ENCODE measurements around the gene SEPTIN12.

SEPTIN12 gene

GRCh38 chr16:4792951-4793513 lies 4.9 kb upstream of the SEPTIN12 start:
- Histone ChIP-seq H3K27ac (ENCODE audit: low read length) (no peak overlapping the region), H3K36me3 (replicated peaks; ENCODE audit: insufficient read depth, low read length) (no peaks in the 10 kb centered on the region), H3F3A (ENCODE audit: insufficient read depth, low read length) (no peaks in the 10 kb centered on the region), H3K4me1 (ENCODE audit: low read length) (no peaks in the 10 kb centered on the region), H3K79me2 (ENCODE audit: low read length) (no peaks in the 10 kb centered on the region), H3K4me3 (ENCODE audit: low read length) (no peak overlapping the region), H4K20me1 (ENCODE audit: insufficient read depth, low read length) (no peaks in the 10 kb centered on the region), H3K9ac (ENCODE audit: low read length) (no peak overlapping the region), H2AFZ (ENCODE audit: low read length) (no peak overlapping the region), H3K4me2 (ENCODE audit: low read depth, low read length) (no peak overlapping the region), H3K9me2 (replicated peaks; ENCODE audit: insufficient read depth, low read length) (no peaks in the 10 kb centered on the region), H3K27me3 (replicated peaks; ENCODE audit: insufficient read depth, low read length) (no peaks in the 10 kb centered on the region), H3K9me3 (replicated peaks; ENCODE audit: insufficient read depth, low read length) (no peaks in the 10 kb centered on the region)
- DNase-seq = no peak
- TF ChIP-seq CTCF (IDR thresholded peaks at IDR 0.05; ENCODE audit: low read length) = no peak
- no peak for TF ChIP-seq EZH2phosphoT487 (IDR thresholded peaks at IDR 0.05; ENCODE audit: low read length)
- TF ChIP-seq EZH2 (optimal IDR thresholded peaks at IDR 0.05; ENCODE audit: low read depth, low read length) = no peak

- H4K20me1 ChIP-seq (ENCODE audit: insufficient read depth, low read length) = no peaks in the 10 kb centered on the region
- H3K9ac ChIP-seq (ENCODE audit: low read length) = no peak overlapping the region
- H3K4me2 ChIP-seq (ENCODE audit: low read depth, low read length) = no peak overlapping the region
- H3K79me2 ChIP-seq (ENCODE audit: low read length) = no peaks in the 10 kb centered on the region
- no peaks in the 10 kb centered on the region for H3K36me3 ChIP-seq (replicated peaks; ENCODE audit: insufficient read depth, low read length)
- no peaks in the 10 kb centered on the region for H3K9me2 ChIP-seq (replicated peaks; ENCODE audit: insufficient read depth, low read length)
- H3K9me3 ChIP-seq (replicated peaks; ENCODE audit: insufficient read depth, low read length) = no peaks in the 10 kb centered on the region
- H2AFZ ChIP-seq (ENCODE audit: low read length) = no peak overlapping the region
- no peak for DNase-seq
- H3K27me3 ChIP-seq (replicated peaks; ENCODE audit: insufficient read depth, low read length) = no peaks in the 10 kb centered on the region
- H3F3A ChIP-seq (ENCODE audit: insufficient read depth, low read length) = no peaks in the 10 kb centered on the region
- H3K4me1 ChIP-seq (ENCODE audit: low read length) = no peaks in the 10 kb centered on the region
- no peak overlapping the region for H3K4me3 ChIP-seq (ENCODE audit: low read length)
- no peak for TF ChIP-seq CTCF (IDR thresholded peaks at IDR 0.05; ENCODE audit: low read length)
- TF ChIP-seq EZH2 (optimal IDR thresholded peaks at IDR 0.05; ENCODE audit: low read depth, low read length) = no peak
- no peak for TF ChIP-seq EZH2phosphoT487 (IDR thresholded peaks at IDR 0.05; ENCODE audit: low read length)
- H3K27ac ChIP-seq (ENCODE audit: low read length) = no peak overlapping the region
Observed at GRCh38 chr16:4790871-4791270, 2.7 kb upstream of the SEPTIN12 start.

GRCh38 chr16:4790261-4790660 lies 2.1 kb upstream of the SEPTIN12 start:
- Histone ChIP-seq H3K9ac (ENCODE audit: low read length) (no peak overlapping the region), H3K27ac (ENCODE audit: low read length) (no peak overlapping the region), H3K36me3 (replicated peaks; ENCODE audit: insufficient read depth, low read length) (no peaks in the 10 kb centered on the region), H3K4me3 (ENCODE audit: low read length) (no peak overlapping the region), H3F3A (ENCODE audit: insufficient read depth, low read length) (no peaks in the 10 kb centered on the region), H3K27me3 (replicated peaks; ENCODE audit: insufficient read depth, low read length) (no peaks in the 10 kb centered on the region), H3K9me3 (replicated peaks; ENCODE audit: insufficient read depth, low read length) (no peaks in the 10 kb centered on the region), H3K9me2 (replicated peaks; ENCODE audit: insufficient read depth, low read length) (no peaks in the 10 kb centered on the region), H3K4me1 (ENCODE audit: low read length) (no peaks in the 10 kb centered on the region), H2AFZ (ENCODE audit: low read length) (no peak overlapping the region), H3K79me2 (ENCODE audit: low read length) (no peaks in the 10 kb centered on the region), H3K4me2 (ENCODE audit: low read depth, low read length) (no peak overlapping the region), H4K20me1 (ENCODE audit: insufficient read depth, low read length) (no peaks in the 10 kb centered on the region)
- TF ChIP-seq EZH2phosphoT487 (IDR thresholded peaks at IDR 0.05; ENCODE audit: low read length) (no peak), CTCF (IDR thresholded peaks at IDR 0.05; ENCODE audit: low read length) (no peak)
- no peak for DNase-seq

Data from MM.1S (cell line).